NCI-H748 treated with DMSO at 0.1 percent for 48 hours (cell line): ENCODE measurements around the gene SPACA9.

Source experiments
- DNase-seq: peaks from one replicate; lab custom pipeline; 2025; lab: John Stamatoyannopoulos, UW

Gene SPACA9

GRCh38 chr9:132894862-132895835 is 16.5 kb downstream of the SPACA9 start:
- DNase-seq, result no peak

GRCh38 chr9:132896264-132896663 is 17.6 kb downstream of the SPACA9 start:
- no peak for DNase-seq

- DNase-seq, result no peak
Observed at GRCh38 chr9:132896906-132897305, 18.2 kb downstream of the SPACA9 start.

GRCh38 chr9:132898051-132898450 is 19.4 kb downstream of the SPACA9 start:
- DNase-seq, result no peak

- DNase-seq, result peak; percentile 25
Observed at GRCh38 chr9:132901858-132902831, 23.4 kb downstream of the SPACA9 start.

- DNase-seq, result no peak
Observed at GRCh38 chr9:132903574-132904492, 25.1 kb downstream of the SPACA9 start.

- DNase-seq, result no peak
Observed at GRCh38 chr9:132905726-132906125, 27.0 kb downstream of the SPACA9 start.

- DNase-seq, result no peak
Observed at GRCh38 chr9:132908635-132909034, 29.9 kb downstream of the SPACA9 start.

GRCh38 chr9:132909311-132909710 is 30.6 kb downstream of the SPACA9 start:
- no peak for DNase-seq

- DNase-seq, result no peak
Observed at GRCh38 chr9:132910376-132910775, 31.7 kb downstream of the SPACA9 start.

- no peak for DNase-seq
Observed at GRCh38 chr9:132912131-132912530, 33.4 kb downstream of the SPACA9 start.

- no peak for DNase-seq
Observed at GRCh38 chr9:132914924-132915323, 36.2 kb downstream of the SPACA9 start.

- no peak for DNase-seq
Observed at GRCh38 chr9:132919614-132920268, 41.0 kb downstream of the SPACA9 start.

- DNase-seq, result no peak
Observed at GRCh38 chr9:132923346-132923902, 44.7 kb downstream of the SPACA9 start.

- no peak for DNase-seq
Observed at GRCh38 chr9:132927704-132928103, 49.0 kb downstream of the SPACA9 start.

- DNase-seq, result no peak
Observed at GRCh38 chr9:132931178-132931735, 52.6 kb downstream of the SPACA9 start.

- no peak for DNase-seq
Observed at GRCh38 chr9:132935026-132935425, 56.3 kb downstream of the SPACA9 start.

GRCh38 chr9:132937463-132937901 is 58.8 kb downstream of the SPACA9 start:
- DNase-seq, result no peak

- DNase-seq, result no peak
Observed at GRCh38 chr9:132939169-132939568, 60.5 kb downstream of the SPACA9 start.
